ENCODE results near the gene PGAP6.
"Not testable (repeated sequence)": the region's sequence is repeated elsewhere in the genome, so short reads cannot be mapped to it uniquely, and the experiment has no call there.

The PGAP6 gene

GRCh38 chr16:349211-349610 is 32.6 kb downstream of the PGAP6 start:
- DNase-seq, result no peak

- DNase-seq, result not testable (repeated sequence)
These were observed 33.3 kb downstream of the PGAP6 start for GRCh38 chr16:348495-348894.

GRCh38 chr16:347203-347602 is 34.6 kb downstream of the PGAP6 start:
- no peak for DNase-seq

GRCh38 chr16:346587-346986 is 35.2 kb downstream of the PGAP6 start:
- DNase-seq, result no peak

- no peak for DNase-seq
These were observed 36.0 kb downstream of the PGAP6 start for GRCh38 chr16:345772-346171.

GRCh38 chr16:342455-343213 is 39.1 kb downstream of the PGAP6 start:
- DNase-seq, result no peak

- not testable (repeated sequence) for DNase-seq
These were observed 39.8 kb downstream of the PGAP6 start for GRCh38 chr16:341974-342336.

- DNase-seq, result not testable (repeated sequence)
These were observed 40.4 kb downstream of the PGAP6 start for GRCh38 chr16:341095-341973.

- no peak for DNase-seq
These were observed 41.2 kb downstream of the PGAP6 start for GRCh38 chr16:340370-341091.

- peak; percentile 23 for DNase-seq
These were observed 42.1 kb downstream of the PGAP6 start for GRCh38 chr16:339680-340079.

GRCh38 chr16:337975-338575 is 43.7 kb downstream of the PGAP6 start:
- no peak for DNase-seq

- no peak for DNase-seq
These were observed 44.3 kb downstream of the PGAP6 start for GRCh38 chr16:337437-337836.

- no peak for DNase-seq
These were observed 45.5 kb downstream of the PGAP6 start for GRCh38 chr16:336269-336668.

- DNase-seq, result not testable (repeated sequence)
These were observed 46.7 kb downstream of the PGAP6 start for GRCh38 chr16:334861-335632.

GRCh38 chr16:334164-334832 is 47.5 kb downstream of the PGAP6 start:
- not testable (repeated sequence) for DNase-seq

- DNase-seq, result no peak
These were observed 48.2 kb downstream of the PGAP6 start for GRCh38 chr16:333406-334094.

GRCh38 chr16:331181-331814 is 50.5 kb downstream of the PGAP6 start:
- DNase-seq, result not testable (repeated sequence)

- no peak for DNase-seq
These were observed 51.0 kb downstream of the PGAP6 start for GRCh38 chr16:330741-331140.

GRCh38 chr16:325375-326145 is 56.2 kb downstream of the PGAP6 start:
- DNase-seq, result no peak

All from CD4-positive, alpha-beta T cell treated with Interleukin-21 for 1 hour (primary cell).